ENCODE measurements around the gene ART5. TPM values are rescaled to one million over a fixed set of nuclear protein-coding genes. Genes with fewer than 3 reads are reported as not detected.
"Not testable (repeated sequence)": the region's sequence is repeated elsewhere in the genome, so short reads cannot be mapped to it uniquely, and the experiment has no call there.

The ART5 gene
- total RNA-seq, 2 experiments from 2014 or later, result 0.23 TPM; not detected in 1

- H3K27ac Mint-ChIP-seq; ATAC-seq; H3K9me3 Mint-ChIP-seq (ENCODE audit: low read depth); CTCF ChIA-PET; H3K36me3 Mint-ChIP-seq (ENCODE audit: low read depth); H3K4me1 Mint-ChIP-seq; H3K27me3 Mint-ChIP-seq; H3K4me3 Mint-ChIP-seq; POLR2A ChIA-PET; DNase-seq; intact Hi-C loops (cut with DNase I, micrococcal nuclease): not testable (repeated sequence)
These were observed 51.6 kb downstream of the ART5 start for GRCh38 chr11:3590193-3590592.

DNA sequence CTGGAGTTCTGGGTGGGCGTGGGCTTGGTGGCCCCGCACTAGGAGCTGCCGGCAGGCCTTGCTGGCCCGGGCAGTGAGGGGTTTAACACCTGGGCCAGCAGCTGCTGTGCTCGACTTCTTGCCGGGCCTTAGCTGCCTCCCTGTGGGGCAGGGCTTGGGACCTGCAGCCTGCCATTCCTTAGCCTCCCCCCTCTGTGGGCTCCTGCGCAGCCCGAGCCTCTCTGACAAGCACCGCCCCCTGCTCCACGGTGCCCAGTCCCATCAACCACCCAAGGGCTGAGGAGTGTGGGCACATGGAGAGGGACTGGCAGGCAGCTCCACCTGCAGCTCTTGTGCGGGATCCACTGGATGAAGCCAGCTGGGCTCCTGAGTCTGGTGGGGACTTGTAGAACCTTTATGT is 53.0 kb downstream of the ART5 start:
- H3K9me3 Mint-ChIP-seq (ENCODE audit: low read depth); intact Hi-C loops (cut with DNase I, micrococcal nuclease); ATAC-seq; H3K4me1 Mint-ChIP-seq; DNase-seq; H3K4me3 Mint-ChIP-seq; H3K36me3 Mint-ChIP-seq (ENCODE audit: low read depth); H3K27ac Mint-ChIP-seq; CTCF ChIA-PET; POLR2A ChIA-PET: not testable (repeated sequence)
- peaks cover 12% of the 10 kb centered on the region for H3K27me3 Mint-ChIP-seq

Other genes starting within 250 kb of the ART5 start
- gene ART1, start 3.1 kb upstream of the ART5 start, total RNA-seq, result not detected
- 1 to 10 TPM in 1 of 2 experiments, under 1 TPM in 1; 0.91 to 1.1 TPM for gene CHRNA10, start 29.4 kb upstream of the ART5 start, total RNA-seq
- 100 to 1,000 TPM in 1 of 2 experiments, 10 to 100 TPM in 1; 96.0 to 134 TPM for gene NUP98, start 155.6 kb upstream of the ART5 start, total RNA-seq
- gene PGAP2, start 166.6 kb upstream of the ART5 start, total RNA-seq, result 10 to 100 TPM; 33.6 to 39.2 TPM
- 100 to 1,000 TPM; 157 to 180 TPM for gene RHOG, start 199.0 kb upstream of the ART5 start, total RNA-seq
- gene STIM1, start 213.7 kb upstream of the ART5 start, total RNA-seq, result 10 to 100 TPM; 60.0 to 62.6 TPM

Measured in activated CD4-positive, alpha-beta T cell treated with anti-CD3 and anti-CD28 coated beads for 36 hours (primary cell).